IMR-90 (cell line): Measurements from ENCODE around the gene CEP290. TPM values are rescaled to one million over a fixed set of nuclear protein-coding genes. Genes with fewer than 3 reads are reported as not detected.

Source experiments
- ATAC-seq: fragments of 200-7000 bp; cut with Tn5 transposase; 2 replicates; pipeline ENCODE4 v1.9.1; 2020; ENCODE audit warnings: low read depth, mild to moderate bottlenecking, moderate library complexity
- BruUV-seq: library from RNA; stranded (reverse); fragments of 400-500 nt; replicated peaks from 2 replicates; lab custom pipeline; 2021; lab: Mats Ljungman, UMichigan
- CTCF ChIA-PET: fragments of 300-600 bp; formaldehyde crosslinking; extraction: SDS; loops from one replicate; lab custom pipeline; 2021; ENCODE audit warnings: antibody characterized with exemption; lab: Yijun Ruan, JAX
- POLR2A ChIA-PET: fragments of 300-600 bp; sonication (Branson Sonifier 250); formaldehyde crosslinking; loops from one replicate; lab custom pipeline; 2022; ENCODE audit warnings: antibody characterized with exemption; ENCODE audit not compliant: unreplicated experiment; lab: Charles Lee
- DNase-seq: peaks from one replicate; pipeline ENCODE4 v3.0.0; 2013
- H2AFZ ChIP-seq: replicated peaks from 2 replicates; pipeline ENCODE3; 2013; ENCODE audit warnings: low read length, mild to moderate bottlenecking; ENCODE audit not compliant: poor library complexity
- H2AK5ac ChIP-seq: 2 replicates; pipeline ENCODE4 v1.6.1; 2013; ENCODE audit warnings: low read depth, low read length, inconsistent platforms
- H2AK9ac ChIP-seq: replicated peaks from 2 replicates; pipeline ENCODE3; 2013; ENCODE audit warnings: mild to moderate bottlenecking, low read depth, low read length, moderate library complexity; ENCODE audit not compliant: poor library complexity
- H2BK120ac ChIP-seq: 2 replicates; pipeline ENCODE4 v1.6.1; 2013; ENCODE audit warnings: low read depth, low read length, inconsistent platforms
- H2BK15ac ChIP-seq: 3 replicates; pipeline ENCODE4 v1.6.1; 2013; ENCODE audit warnings: low read depth, low read length, inconsistent platforms
- H2BK20ac ChIP-seq: 2 replicates; pipeline ENCODE4 v1.6.1; 2013; ENCODE audit warnings: low read depth, mild to moderate bottlenecking, inconsistent platforms, low read length, moderate library complexity
- H2BK5ac ChIP-seq: 2 replicates; pipeline ENCODE4 v1.6.1; 2013; ENCODE audit warnings: mild to moderate bottlenecking, low read depth, low read length, inconsistent platforms; ENCODE audit not compliant: poor library complexity, severe bottlenecking
- H3K14ac ChIP-seq: replicated peaks from 2 replicates; pipeline ENCODE4 v1.6.1; 2013; ENCODE audit warnings: low read depth, low read length, inconsistent platforms
- H3K18ac ChIP-seq: 2 replicates; pipeline ENCODE4 v1.6.1; 2013; ENCODE audit warnings: low read depth, low read length, control low read depth
- H3K23ac ChIP-seq: 2 replicates; pipeline ENCODE4 v1.6.1; 2013; ENCODE audit warnings: low read depth, low read length, inconsistent platforms
- H3K27ac ChIP-seq: 2 replicates; pipeline ENCODE4 v1.5.1; 2013; ENCODE audit warnings: mild to moderate bottlenecking, control low read depth, low read length; ENCODE audit not compliant: insufficient read depth
- H3K27me3 ChIP-seq: 2 replicates; pipeline ENCODE4 v1.6.1; 2013; ENCODE audit warnings: low read length; ENCODE audit not compliant: control insufficient read depth, insufficient read depth
- H3K36me3 ChIP-seq: 2 replicates; pipeline ENCODE4 v1.6.1; 2013; ENCODE audit warnings: low read length, mixed read lengths; ENCODE audit not compliant: control insufficient read depth, insufficient read depth
- H3K4ac ChIP-seq: 2 replicates; pipeline ENCODE4 v1.6.1; 2013; ENCODE audit warnings: low read depth, low read length, inconsistent platforms
- H3K4me1 ChIP-seq: 2 replicates; pipeline ENCODE4 v1.6.1; 2013; ENCODE audit warnings: low read length, mixed read lengths; ENCODE audit not compliant: control insufficient read depth, insufficient read depth
- H3K4me2 ChIP-seq: 2 replicates; pipeline ENCODE4 v1.6.1; 2013; ENCODE audit warnings: low read depth, mild to moderate bottlenecking, control low read depth, low read length, moderate library complexity
- H3K4me3 ChIP-seq: 2 replicates; pipeline ENCODE4 v1.5.1; 2013; ENCODE audit warnings: low read depth, mild to moderate bottlenecking, control low read depth, low read length, moderate library complexity; ENCODE audit not compliant: insufficient read depth
- H3K56ac ChIP-seq: 2 replicates; pipeline ENCODE4 v1.6.1; 2013; ENCODE audit warnings: low read length, inconsistent platforms; ENCODE audit not compliant: insufficient read depth; ENCODE audit errors: extremely low read depth
- H3K79me1 ChIP-seq, 2 experiments: 2 replicates each; pipeline ENCODE4 v1.6.1; 2013; ENCODE audit warnings: low read length in 2 of 2, inconsistent platforms in 1 of 2, low read depth in 1 of 2
- H3K9ac ChIP-seq: 2 replicates; pipeline ENCODE4 v1.6.1; 2013; ENCODE audit warnings: low read depth, low read length, control low read depth
- H3K9me1 ChIP-seq: 2 replicates; pipeline ENCODE4 v1.6.1; 2013; ENCODE audit warnings: low read length, inconsistent platforms; ENCODE audit not compliant: insufficient read depth
- H3K9me3 ChIP-seq: 2 replicates; pipeline ENCODE4 v1.6.1; 2013; ENCODE audit warnings: low read length; ENCODE audit not compliant: control insufficient read depth, insufficient read depth
- H4K20me1 ChIP-seq: 2 replicates; pipeline ENCODE4 v1.6.1; 2013; ENCODE audit warnings: low read length, inconsistent platforms; ENCODE audit not compliant: insufficient read depth
- H4K5ac ChIP-seq: 2 replicates; pipeline ENCODE4 v1.6.1; 2013; ENCODE audit warnings: mild to moderate bottlenecking, low read depth, low read length, control low read depth
- H4K8ac ChIP-seq, 2 experiments: 2 replicates each; pipeline ENCODE4 v1.6.1; 2013; ENCODE audit warnings: low read depth in 2 of 2, low read length in 2 of 2, control low read depth in 1 of 2, inconsistent platforms in 1 of 2
- H4K91ac ChIP-seq: 2 replicates; pipeline ENCODE4 v1.6.1; 2013; ENCODE audit warnings: low read depth, low read length, inconsistent platforms; ENCODE audit not compliant: insufficient read depth
- CEBPB ChIP-seq: IDR thresholded peaks from 2 replicates; pipeline ENCODE4 v1.6.1; 2012; ENCODE audit warnings: low read depth, low read length, improper control_type of control experiment
- CHD1 ChIP-seq: IDR thresholded peaks from 2 replicates; pipeline ENCODE4 v1.6.1; 2012; ENCODE audit warnings: low read depth, low read length, improper control_type of control experiment
- FOS ChIP-seq: fragments of 150-350 bp; IDR thresholded peaks from 2 replicates; pipeline ENCODE4 v1.6.1; 2016; ENCODE audit warnings: low read depth, low read length
- MAZ ChIP-seq: IDR thresholded peaks from 2 replicates; pipeline ENCODE4 v1.6.1; 2012; ENCODE audit warnings: low read depth, mild to moderate bottlenecking, low read length, improper control_type of control experiment, moderate library complexity, borderline replicate concordance
- NFE2L2 ChIP-seq: fragments of 150-350 bp; IDR thresholded peaks from 2 replicates; pipeline ENCODE4 v1.6.1; 2016; ENCODE audit warnings: low read depth, mild to moderate bottlenecking, low read length
- POLR2A ChIP-seq: IDR thresholded peaks from 2 replicates; pipeline ENCODE4 v1.6.1; 2012; ENCODE audit warnings: mild to moderate bottlenecking, low read depth, low read length
- RCOR1 ChIP-seq: IDR thresholded peaks from 2 replicates; pipeline ENCODE4 v1.6.1; 2012; ENCODE audit warnings: mild to moderate bottlenecking, low read length, improper control_type of control experiment; ENCODE audit not compliant: insufficient replicate concordance
- RFX5 ChIP-seq: IDR thresholded peaks from 2 replicates; pipeline ENCODE4 v1.8.0; 2012; ENCODE audit warnings: low read depth, mild to moderate bottlenecking, low read length, moderate library complexity
- SMC3 ChIP-seq: fragments of 150-350 bp; IDR thresholded peaks from 2 replicates; pipeline ENCODE4 v1.6.1; 2016; ENCODE audit warnings: low read depth, mild to moderate bottlenecking, antibody characterized with exemption, low read length, moderate library complexity
- WGBS, 2 experiments: methylation state at CpG; one replicate each; pipeline versions ENCODE4 v1.1.5 to v1.1.7; 2013; ENCODE audit warnings: missing lambda C conversion rate in 2 of 2; ENCODE audit not compliant: insufficient read length in 1 of 2; ENCODE audit errors: extremely low coverage in 2 of 2; 5-methylcytosine and 5-hydroxymethylcytosine counted together
- dilution Hi-C: fragments of 300-500 bp; cut with HindIII; formaldehyde crosslinking; loops from one replicate; pipeline ENCODE4 v1.14.3; 2018; ENCODE audit warnings: low sequenced_read_pairs; ENCODE audit not compliant: unreplicated experiment
- in situ Hi-C: fragments of 300-500 bp; cut with MboI; formaldehyde crosslinking; loops from 3 replicates; pipeline ENCODE4 v1.14.3; 2019; ENCODE audit warnings: low sequenced_read_pairs, inconsistent platforms, mixed read lengths
- intact Hi-C: fragments of 100-400 bp; cut with micrococcal nuclease; formaldehyde crosslinking; loops from 2 replicates; pipeline ENCODE4 v1.10.0; 2022
- polyA plus RNA-seq, 3 experiments: library from polyadenylated mRNA; depleted of rRNA; stranded (reverse); fragments of >200 nt; gene quantifications; 2 replicates each; pipeline ENCODE4 v1.2.3, GENCODE V29; 2012; ENCODE audit warnings: low replicate concordance in 1 of 3
- total RNA-seq: library from RNA; depleted of rRNA; stranded (reverse); fragments of >200 nt; gene quantifications from 2 replicates; pipeline ENCODE4 v1.2.3, GENCODE V29; 2012
- TF ChIP-seq, protein P1 (sequence below): conservative IDR thresholded peaks from 2 replicates; pipeline ENCODE4 v1.5.1; 2012; ENCODE audit warnings: mild to moderate bottlenecking, low read depth, low read length, improper control_type of control experiment
- TF ChIP-seq, protein P2 (sequence below): fragments of 150-350 bp; IDR thresholded peaks from 2 replicates; pipeline ENCODE4 v1.6.1; 2017; ENCODE audit warnings: mild to moderate bottlenecking, antibody characterized with exemption, low read length, low read depth

Gene CEP290
- total and polyA plus RNA-seq, 2 of the 4 experiments (the other 2 are of a cell fraction): 4.3 to 7.9 TPM

DNA sequence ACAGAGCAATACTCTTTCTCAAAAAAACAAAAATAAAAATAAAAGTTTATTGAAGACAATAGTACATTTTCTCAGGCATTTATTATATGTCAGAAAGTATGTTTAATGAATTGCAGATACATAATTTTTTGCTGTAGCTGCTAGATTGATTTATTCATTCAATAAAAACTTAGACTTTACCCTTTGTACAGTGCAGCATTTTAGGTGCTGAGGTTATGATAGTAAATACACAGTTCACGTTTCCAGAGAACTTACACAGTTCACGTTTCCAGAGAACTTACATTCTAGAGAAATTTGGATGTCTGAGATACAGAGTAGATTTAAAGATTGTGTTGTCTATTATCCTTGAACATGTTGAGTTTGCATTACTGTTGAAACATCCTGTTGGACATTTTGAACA lies 25.5 kb upstream of the CEP290 start:
- no peak for ATAC-seq
- intact Hi-C loops: no loop called here

More for the DNA sequence above, 25.5 kb upstream of the CEP290 start:
- Histone ChIP-seq H3K27ac (no peak overlapping the region), H3K27me3 (no peaks in the 10 kb centered on the region), H3K14ac (no peak overlapping the region), H3K36me3 (peaks cover 11% of the 10 kb centered on the region), H3K9ac (no peak overlapping the region), H4K91ac (no peak overlapping the region), H3K4me2 (no peak overlapping the region), H2BK20ac (no peak overlapping the region), H2BK5ac (no peak overlapping the region), H3K4me3 (no peak overlapping the region), H3K18ac (no peak overlapping the region), H3K4ac (no peak overlapping the region), H3K79me1 (no peaks in the 10 kb centered on the region; a peak in 1 of 4 replicates), H4K5ac (no peak overlapping the region), H3K9me3 (no peaks in the 10 kb centered on the region), H4K8ac (no peak overlapping the region), H2AK9ac (no peak overlapping the region), H2BK15ac (no peak overlapping the region), H3K56ac (no peak overlapping the region), H2AK5ac (no peak overlapping the region), H4K20me1 (no peaks in the 10 kb centered on the region), H3K23ac (no peak overlapping the region), H2BK120ac (no peak overlapping the region), H2AFZ (no peak overlapping the region), H3K4me1 (no peaks in the 10 kb centered on the region), H3K9me1 (no peaks in the 10 kb centered on the region)
- WGBS, 2 experiments: no CpG with 5 or more reads among the region's 2 CpGs
- dilution Hi-C loops: no loop called here
- no TSS peak for BruUV-seq
- POLR2A ChIA-PET: no interaction called here
- DNase-seq: no peak
- TF ChIP-seq CHD1: no peak
- no peak for TF ChIP-seq CEBPB
- no peak for TF ChIP-seq RCOR1
- TF ChIP-seq, protein P1, sequence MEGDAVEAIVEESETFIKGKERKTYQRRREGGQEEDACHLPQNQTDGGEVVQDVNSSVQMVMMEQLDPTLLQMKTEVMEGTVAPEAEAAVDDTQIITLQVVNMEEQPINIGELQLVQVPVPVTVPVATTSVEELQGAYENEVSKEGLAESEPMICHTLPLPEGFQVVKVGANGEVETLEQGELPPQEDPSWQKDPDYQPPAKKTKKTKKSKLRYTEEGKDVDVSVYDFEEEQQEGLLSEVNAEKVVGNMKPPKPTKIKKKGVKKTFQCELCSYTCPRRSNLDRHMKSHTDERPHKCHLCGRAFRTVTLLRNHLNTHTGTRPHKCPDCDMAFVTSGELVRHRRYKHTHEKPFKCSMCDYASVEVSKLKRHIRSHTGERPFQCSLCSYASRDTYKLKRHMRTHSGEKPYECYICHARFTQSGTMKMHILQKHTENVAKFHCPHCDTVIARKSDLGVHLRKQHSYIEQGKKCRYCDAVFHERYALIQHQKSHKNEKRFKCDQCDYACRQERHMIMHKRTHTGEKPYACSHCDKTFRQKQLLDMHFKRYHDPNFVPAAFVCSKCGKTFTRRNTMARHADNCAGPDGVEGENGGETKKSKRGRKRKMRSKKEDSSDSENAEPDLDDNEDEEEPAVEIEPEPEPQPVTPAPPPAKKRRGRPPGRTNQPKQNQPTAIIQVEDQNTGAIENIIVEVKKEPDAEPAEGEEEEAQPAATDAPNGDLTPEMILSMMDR: no peak
- TF ChIP-seq RFX5: no peak
- no peak for TF ChIP-seq POLR2A
- no peak for TF ChIP-seq SMC3
- TF ChIP-seq NFE2L2: no peak
- TF ChIP-seq MAZ: no peak
- TF ChIP-seq FOS: no peak
- TF ChIP-seq, protein P2, sequence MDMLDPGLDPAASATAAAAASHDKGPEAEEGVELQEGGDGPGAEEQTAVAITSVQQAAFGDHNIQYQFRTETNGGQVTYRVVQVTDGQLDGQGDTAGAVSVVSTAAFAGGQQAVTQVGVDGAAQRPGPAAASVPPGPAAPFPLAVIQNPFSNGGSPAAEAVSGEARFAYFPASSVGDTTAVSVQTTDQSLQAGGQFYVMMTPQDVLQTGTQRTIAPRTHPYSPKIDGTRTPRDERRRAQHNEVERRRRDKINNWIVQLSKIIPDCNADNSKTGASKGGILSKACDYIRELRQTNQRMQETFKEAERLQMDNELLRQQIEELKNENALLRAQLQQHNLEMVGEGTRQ: no peak
- in situ Hi-C loops: no loop called here
- CTCF ChIA-PET: no interaction called here
